ENCODE data around the gene CILP. TPM values are rescaled to one million over a fixed set of nuclear protein-coding genes. Genes with fewer than 3 reads are reported as not detected.

Gene CILP
- total RNA-seq, 4 donors from 2014 or later, result 40.4 to 166 (median 93.8) TPM

GRCh38 chr15:65156692-65157091, 54.6 kb downstream of the CILP start:
- WGBS, result 56% methylated on average over 5 of the region's 5 CpGs
- TF ChIP-seq POLR2A (IDR thresholded peaks at IDR 0.05; ENCODE audit: low read depth) (no peak), POLR2AphosphoS5 (IDR thresholded peaks at IDR 0.05) (no peak), EP300 (IDR thresholded peaks at IDR 0.05) (no peak)
- TF ChIP-seq, protein P1, sequence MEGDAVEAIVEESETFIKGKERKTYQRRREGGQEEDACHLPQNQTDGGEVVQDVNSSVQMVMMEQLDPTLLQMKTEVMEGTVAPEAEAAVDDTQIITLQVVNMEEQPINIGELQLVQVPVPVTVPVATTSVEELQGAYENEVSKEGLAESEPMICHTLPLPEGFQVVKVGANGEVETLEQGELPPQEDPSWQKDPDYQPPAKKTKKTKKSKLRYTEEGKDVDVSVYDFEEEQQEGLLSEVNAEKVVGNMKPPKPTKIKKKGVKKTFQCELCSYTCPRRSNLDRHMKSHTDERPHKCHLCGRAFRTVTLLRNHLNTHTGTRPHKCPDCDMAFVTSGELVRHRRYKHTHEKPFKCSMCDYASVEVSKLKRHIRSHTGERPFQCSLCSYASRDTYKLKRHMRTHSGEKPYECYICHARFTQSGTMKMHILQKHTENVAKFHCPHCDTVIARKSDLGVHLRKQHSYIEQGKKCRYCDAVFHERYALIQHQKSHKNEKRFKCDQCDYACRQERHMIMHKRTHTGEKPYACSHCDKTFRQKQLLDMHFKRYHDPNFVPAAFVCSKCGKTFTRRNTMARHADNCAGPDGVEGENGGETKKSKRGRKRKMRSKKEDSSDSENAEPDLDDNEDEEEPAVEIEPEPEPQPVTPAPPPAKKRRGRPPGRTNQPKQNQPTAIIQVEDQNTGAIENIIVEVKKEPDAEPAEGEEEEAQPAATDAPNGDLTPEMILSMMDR (IDR thresholded peaks at IDR 0.05), result no peak
- Histone ChIP-seq H3K27me3 (no peaks in the 10 kb centered on the region), H3K4me1 (no peaks in the 10 kb centered on the region), H3K4me3 (no peak overlapping the region), H3K9me3 (no peaks in the 10 kb centered on the region), H3K27ac (replicated peaks in 1 of 4) (no peak overlapping the region), H3K36me3 (peaks cover 51 to 89% (median 70%) of the 10 kb centered on the region in 4 donors)
- no peak for DNase-seq (ENCODE audit: extremely low spot score)
- intact Hi-C loops (cut with DNase I), result no loop called here

- Histone ChIP-seq H3K27me3 (no peaks in the 10 kb centered on the region), H3K27ac (replicated peaks in 1 of 4) (no peak overlapping the region), H3K36me3 (peaks cover 69 to 98% (median 88%) of the 10 kb centered on the region in 4 donors), H3K9me3 (no peaks in the 10 kb centered on the region), H3K4me3 (no peak overlapping the region), H3K4me1 (no peaks in the 10 kb centered on the region)
- intact Hi-C loops (cut with DNase I), result no loop called here
- 89% methylated on average over 6 of the region's 6 CpGs for WGBS
- DNase-seq (ENCODE audit: extremely low spot score), result no peak
- no peak for TF ChIP-seq POLR2A (IDR thresholded peaks at IDR 0.05; ENCODE audit: low read depth)
- no peak for TF ChIP-seq POLR2AphosphoS5 (IDR thresholded peaks at IDR 0.05)
- TF ChIP-seq EP300 (IDR thresholded peaks at IDR 0.05), result no peak
- TF ChIP-seq, protein P1 (IDR thresholded peaks at IDR 0.05), result no peak
These were observed 56.6 kb downstream of the CILP start for GRCh38 chr15:65154720-65155119.

DNA sequence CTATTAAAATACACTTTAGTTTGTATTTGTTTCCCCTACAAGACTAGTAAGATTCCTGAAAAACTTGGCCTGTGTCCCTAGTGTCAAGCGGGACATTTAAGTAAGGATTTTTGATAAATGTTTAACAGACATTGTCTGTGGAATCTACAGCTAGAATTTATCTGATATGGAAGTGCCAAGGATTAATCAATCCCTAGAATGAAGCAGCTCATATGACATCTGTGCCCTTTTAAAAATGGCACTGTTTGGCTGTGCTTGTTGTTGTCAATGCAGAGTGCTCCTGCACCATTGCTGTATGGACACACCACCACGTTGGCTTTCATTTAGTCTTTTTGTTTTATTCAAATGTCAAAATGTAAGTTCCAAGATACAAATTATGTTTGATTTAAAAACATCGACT, 63.4 kb downstream of the CILP start:
- DNase-seq (ENCODE audit: extremely low spot score), result no peak

GRCh38 chr15:65146438-65146837, 64.8 kb downstream of the CILP start:
- no peaks in the 10 kb centered on the region for H3K9me3 ChIP-seq
- no peaks in the 10 kb centered on the region for H3K27me3 ChIP-seq
- intact Hi-C loops (cut with DNase I), result no loop called here
- no peak overlapping the region for H3K27ac ChIP-seq (replicated peaks in 1 of 4)
- TF ChIP-seq EP300 (IDR thresholded peaks at IDR 0.05) (no peak), POLR2A (IDR thresholded peaks at IDR 0.05; ENCODE audit: low read depth) (no peak), POLR2AphosphoS5 (IDR thresholded peaks at IDR 0.05) (no peak)
- TF ChIP-seq, protein P1 (IDR thresholded peaks at IDR 0.05), result no peak
- DNase-seq (ENCODE audit: extremely low spot score), result no peak
- H3K4me3 ChIP-seq, result no peak overlapping the region
- H3K36me3 ChIP-seq, result peaks cover 23 to 61% (median 37%) of the 10 kb centered on the region in 4 donors
- no peaks in the 10 kb centered on the region for H3K4me1 ChIP-seq
- WGBS, result 85% methylated on average over 4 of the region's 4 CpGs

More for the DNA sequence above, 63.4 kb downstream of the CILP start:
- H3K4me1 ChIP-seq, result no peaks in the 10 kb centered on the region
- H3K27ac ChIP-seq (replicated peaks in 1 of 4), result no peak overlapping the region
- WGBS, result 67% methylated on average over 3 of the region's 3 CpGs
- peaks cover 38 to 76% (median 52%) of the 10 kb centered on the region in 4 donors for H3K36me3 ChIP-seq
- intact Hi-C loops (cut with DNase I), result no loop called here
- no peaks in the 10 kb centered on the region for H3K9me3 ChIP-seq
- no peak for TF ChIP-seq POLR2A (IDR thresholded peaks at IDR 0.05; ENCODE audit: low read depth)
- no peaks in the 10 kb centered on the region for H3K27me3 ChIP-seq
- no peak overlapping the region for H3K4me3 ChIP-seq

Small RNAs within 50 kb of the gene (small RNA-seq; reads per million reads assigned to genes)
- 0 reads per million in 3 donors for gene AC068213.1
- 0 reads per million in 3 donors for gene RNU6-686P

Other genes starting within 250 kb of the CILP start
- gene SPG21, start 221.6 kb downstream of the CILP start, total RNA-seq, result 10 to 100 TPM; 83.5 to 96.7 (median 90.8) TPM
- gene MTFMT, start 181.8 kb downstream of the CILP start, total RNA-seq, result 10 to 100 TPM; 26.3 to 29.9 (median 29.4) TPM
- gene SLC51B, start 166.1 kb downstream of the CILP start, total RNA-seq, result not detected
- 100 to 1,000 TPM; 123 to 216 (median 198) TPM for gene RASL12, start 143.5 kb downstream of the CILP start, total RNA-seq
- under 1 TPM in 1 of 4 donors, not detected in 3; 0.17 TPM for gene KBTBD13, start 134.7 kb downstream of the CILP start, total RNA-seq
- 1 to 10 TPM; 1.2 to 7.5 (median 2.2) TPM for gene UBAP1L, start 96.3 kb downstream of the CILP start, total RNA-seq
- 10 to 100 TPM; 24.2 to 33.4 (median 25.5) TPM for gene PDCD7, start 77.7 kb downstream of the CILP start, total RNA-seq
- gene CLPX, start 26.1 kb downstream of the CILP start, total RNA-seq, result 10 to 100 TPM; 37.4 to 53.2 (median 39.8) TPM
- 10 to 100 TPM; 11.2 to 19.0 (median 14.6) TPM for gene PARP16, start 75.4 kb upstream of the CILP start, total RNA-seq
- gene RNU5A-1, start 84.6 kb upstream of the CILP start, total RNA-seq, result not detected
- not detected for gene RNU5B-1, start 93.2 kb upstream of the CILP start, total RNA-seq
- gene IGDCC3, start 166.5 kb upstream of the CILP start, total RNA-seq, result under 1 TPM in 1 of 4 donors, not detected in 3; 0.17 TPM
- gene IGDCC4, start 211.5 kb upstream of the CILP start, total RNA-seq, result 1 to 10 TPM in 3 of 4 donors, under 1 TPM in 1; 0.52 to 2.8 (median 2.2) TPM

All from esophagus muscularis mucosa (tissue), 4 donors.